ENCODE data around the gene SCLY. TPM values are rescaled to one million over a fixed set of nuclear protein-coding genes. Genes with fewer than 3 reads are reported as not detected.

The SCLY gene
- polyA plus RNA-seq, 1 donor, result 11.3 TPM

- DNase-seq, result no peak
Measured at GRCh38 chr2:238098901-238099713, 38.3 kb downstream of the SCLY start.

GRCh38 chr2:238099714-238100048, 38.9 kb downstream of the SCLY start:
- DNase-seq, result no peak

- no peak for DNase-seq
Measured at GRCh38 chr2:238100049-238100820, 39.4 kb downstream of the SCLY start, which contains the start of gene ESPNL. Gene ESPNL, plus strand, starts transcription at chr2:238100340. Its CDS starts 80 bp downstream, at chr2:238100420.

- DNase-seq, result no peak
Measured at GRCh38 chr2:238100821-238101771, 40.3 kb downstream of the SCLY start.

GRCh38 chr2:238101891-238102841, 41.4 kb downstream of the SCLY start:
- no peak for DNase-seq

GRCh38 chr2:238102865-238103264, 42.1 kb downstream of the SCLY start:
- no peak for DNase-seq

DNA sequence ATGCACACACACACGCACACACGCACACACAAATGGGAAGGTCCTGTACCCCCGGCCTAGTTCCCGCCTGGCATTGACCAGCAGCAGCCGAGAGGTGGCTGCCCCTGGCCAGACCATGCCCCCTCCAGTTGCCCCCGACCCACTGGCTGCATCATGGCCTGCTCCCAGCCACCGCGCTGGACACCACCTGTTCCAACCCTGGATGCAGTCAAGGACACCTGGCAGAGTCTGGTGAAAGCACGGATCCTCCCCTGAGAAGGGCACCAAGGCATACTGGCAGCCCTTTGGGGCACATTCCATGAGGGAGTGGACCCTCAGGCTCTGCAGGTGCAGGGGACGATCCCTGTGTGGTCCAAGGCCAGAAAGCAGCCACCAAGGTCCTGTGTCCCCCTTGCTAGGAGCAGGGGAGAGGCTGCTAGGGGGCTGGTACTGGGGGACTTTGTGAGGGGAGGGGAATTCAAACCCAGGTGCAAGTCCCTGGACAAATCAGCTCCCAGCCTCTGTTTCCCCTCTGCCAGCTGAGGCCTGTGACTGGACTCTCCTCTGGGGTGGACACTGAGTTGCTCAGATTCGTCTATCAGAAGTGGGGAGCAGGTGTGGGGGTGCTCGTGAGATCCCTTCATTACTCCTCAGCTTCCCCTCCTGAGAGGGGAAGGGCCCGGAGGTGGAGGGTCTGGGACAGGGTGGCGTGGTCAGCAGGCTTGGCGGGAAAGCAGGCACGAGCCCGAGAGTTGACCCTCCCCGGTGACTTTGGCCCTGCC, 42.8 kb downstream of the SCLY start:
- no peak for DNase-seq

DNA sequence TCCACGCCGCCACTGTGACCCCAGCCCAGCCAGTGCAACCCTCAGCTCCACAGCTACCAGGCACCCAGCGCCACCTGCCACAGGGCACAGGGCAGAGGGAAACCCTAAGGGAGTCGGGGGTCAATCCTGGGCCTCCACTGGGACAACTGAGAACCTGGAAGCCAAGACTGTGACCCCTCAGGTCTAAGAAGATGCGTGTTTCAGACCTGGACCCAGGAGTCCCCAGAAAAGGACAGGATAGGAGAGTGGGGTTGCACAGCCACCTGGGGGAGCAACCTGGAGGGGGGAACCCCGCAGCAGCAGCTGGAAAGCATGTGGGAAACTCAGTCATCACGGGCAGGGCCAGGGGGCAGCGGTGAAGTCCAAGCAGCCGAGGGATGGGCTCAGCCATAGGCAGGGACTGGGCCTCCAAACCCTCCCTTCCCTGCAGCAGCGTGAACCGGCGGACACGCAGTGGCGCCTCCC, 43.5 kb downstream of the SCLY start:
- DNase-seq, result no peak

GRCh38 chr2:238104691-238105371, 44.0 kb downstream of the SCLY start:
- no peak for DNase-seq

DNA sequence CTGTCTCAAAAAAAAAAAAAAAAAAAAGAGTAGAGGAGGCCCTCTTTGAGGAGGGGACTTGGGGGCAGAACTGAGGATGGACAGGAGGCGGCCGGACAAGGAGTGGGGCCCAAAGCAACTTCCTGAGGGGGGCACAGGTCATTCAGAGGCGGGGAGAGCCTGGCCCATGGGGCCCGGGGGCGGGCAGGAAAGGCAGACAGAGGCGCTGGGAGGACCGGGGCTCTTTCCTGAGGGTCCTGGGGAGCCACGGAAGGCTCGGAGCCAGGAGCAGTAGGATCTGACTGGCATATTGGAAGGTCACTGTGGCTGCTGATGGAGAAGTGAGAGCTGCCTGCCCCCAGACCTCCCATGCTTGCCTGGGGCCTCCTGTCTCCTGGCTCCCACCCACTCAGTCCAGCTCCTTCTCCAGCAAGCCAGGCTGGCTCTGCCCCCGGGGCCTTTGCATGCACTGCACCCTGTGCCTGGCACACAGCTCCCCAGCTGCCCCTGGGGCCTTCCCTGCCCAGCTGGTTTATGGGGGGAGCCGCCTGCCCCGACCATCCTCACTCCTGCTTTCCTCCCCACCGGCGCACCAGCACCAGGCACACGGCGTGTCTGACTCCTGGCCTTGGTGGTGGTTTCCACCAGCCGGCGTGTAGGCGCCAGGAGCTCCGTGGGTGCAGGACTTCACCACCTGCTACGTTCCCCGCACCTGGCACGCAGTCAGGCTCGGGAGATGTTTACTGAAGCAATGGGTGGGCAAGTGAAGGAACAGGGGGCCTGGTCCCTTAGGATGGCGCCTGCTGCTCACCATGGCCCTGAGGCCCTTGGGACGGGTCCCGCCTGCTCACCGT, 44.9 kb downstream of the SCLY start:
- DNase-seq, result no peak

DNA sequence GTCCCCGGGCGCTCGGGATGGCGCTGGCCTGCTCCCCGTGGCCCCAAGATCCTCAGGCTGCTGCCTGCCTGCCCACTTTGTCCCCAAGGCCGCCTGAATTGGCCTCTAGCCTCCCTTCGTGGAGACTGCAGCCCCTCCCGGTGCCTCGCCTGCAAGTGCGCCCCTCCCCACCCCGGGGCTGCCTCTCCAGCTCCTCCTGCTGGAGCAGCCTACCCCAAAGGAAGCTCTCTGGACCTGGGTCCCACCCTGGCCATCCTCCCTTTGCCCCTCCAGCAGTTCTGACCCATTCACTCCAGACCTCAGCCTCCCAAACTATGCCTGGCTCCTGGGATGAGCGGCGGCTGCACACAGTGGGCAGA, 45.5 kb downstream of the SCLY start:
- DNase-seq, result no peak

GRCh38 chr2:238106698-238107524, 46.1 kb downstream of the SCLY start:
- no peak for DNase-seq

GRCh38 chr2:238107525-238108422, 47.0 kb downstream of the SCLY start:
- DNase-seq, result no peak

- no peak for DNase-seq
Measured at GRCh38 chr2:238108423-238109183, 47.8 kb downstream of the SCLY start.

- DNase-seq, result no peak
Measured at GRCh38 chr2:238113611-238114010, 52.8 kb downstream of the SCLY start.

DNA sequence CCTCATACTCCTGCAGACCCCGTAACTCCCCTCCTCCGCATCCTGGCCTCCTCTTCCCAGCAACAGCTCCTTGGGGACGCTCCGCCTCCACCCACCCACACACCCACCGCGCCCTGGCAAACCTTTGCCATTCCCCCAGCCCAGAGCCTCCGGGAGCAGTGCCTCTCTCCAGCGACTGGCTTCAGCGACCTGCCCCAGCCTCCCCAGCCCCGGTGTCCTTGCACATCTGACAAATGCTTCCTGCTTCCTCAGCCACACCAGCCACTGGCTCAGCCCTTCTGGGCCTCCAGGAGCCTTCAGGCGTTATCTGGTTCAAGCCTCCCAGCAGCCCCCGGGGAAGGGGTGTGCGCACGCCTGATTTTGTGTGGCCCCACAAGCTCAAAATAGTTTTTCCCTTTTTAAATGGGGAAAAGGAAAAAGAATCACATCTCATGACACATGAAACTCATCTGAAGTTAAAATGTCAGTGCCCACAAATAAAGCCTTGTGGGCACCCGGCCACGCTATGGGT, 53.6 kb downstream of the SCLY start:
- no peak for DNase-seq

All from hindlimb muscle (tissue), 1 donor.